Naive thymus-derived CD8-positive, alpha-beta T cell (primary cell): Measurements from ENCODE around the gene IFIT2. TPM values are rescaled to one million over a fixed set of nuclear protein-coding genes. Genes with fewer than 3 reads are reported as not detected.
"Not testable (repeated sequence)": the region's sequence is repeated elsewhere in the genome, so short reads cannot be mapped to it uniquely, and the experiment has no call there.

Experiments
- ATAC-seq, 2 donors: fragments of 150-1000 bp; cut with Tn5 transposase in 1 of 2; sonication (Bioruptor Pico), chemical (Tn5 transposase) in 1 of 2; 1 replicate in 1 of 2; 2 replicates in 1 of 2; pipeline ENCODE4 v1.10.0; 2021; ENCODE audit warnings: mild to moderate bottlenecking in 2 of 2, moderate library complexity in 2 of 2
- POLR2A ChIA-PET: fragments of 350-600 bp; sonication (Branson Sonifier 250); formaldehyde crosslinking; loops from one replicate; lab custom pipeline; 2021; ENCODE audit warnings: antibody characterized with exemption; lab: Charles Lee
- DNase-seq, 10 donors: peaks; one replicate each; pipeline versions ENCODE4 v3.0.0 to v3.0.0-alpha.2; 2020 to 2022
- H3K27ac Mint-ChIP-seq, 10 donors: one replicate each; pipeline ENCODE4 v1.8.0; 2020 to 2022; ENCODE audit warnings: mild to moderate bottlenecking in 10 of 10, mixed read lengths in 10 of 10, moderate library complexity in 4 of 10, inconsistent platforms in 1 of 10
- H3K27me3 Mint-ChIP-seq, 5 donors: one replicate each; pipeline ENCODE4 v1.8.0; 2021 to 2022; ENCODE audit warnings: mixed read lengths in 5 of 5
- H3K36me3 Mint-ChIP-seq, 3 donors: one replicate each; pipeline ENCODE4 v1.8.0; 2020 to 2022; ENCODE audit warnings: mixed read lengths in 3 of 3, mild to moderate bottlenecking in 2 of 3, inconsistent platforms in 1 of 3
- H3K4me1 Mint-ChIP-seq, 4 donors: one replicate each; pipeline ENCODE4 v1.8.0; 2021 to 2022; ENCODE audit warnings: mixed read lengths in 4 of 4
- H3K4me3 Mint-ChIP-seq, 10 donors: one replicate each; pipeline ENCODE4 v1.8.0; 2020 to 2022; ENCODE audit warnings: mild to moderate bottlenecking in 10 of 10, mixed read lengths in 10 of 10, moderate library complexity in 6 of 10, inconsistent platforms in 1 of 10
- H3K9me3 Mint-ChIP-seq, 9 donors: one replicate each; pipeline ENCODE4 v1.8.0; 2020 to 2022; ENCODE audit warnings: mixed read lengths in 9 of 9, mild to moderate bottlenecking in 3 of 9, inconsistent platforms in 1 of 9, moderate library complexity in 1 of 9
- polyA plus RNA-seq, 3 donors: library from polyadenylated mRNA; unstranded; fragments of 300-500 nt; fragmentation: Illumina TruSeq; gene quantifications; one replicate each; pipeline ENCODE4 v1.2.3, GENCODE V29; 2021
- total RNA-seq, 8 experiments: library from RNA in 2 of 8; stranded (reverse) in 2 of 8; gene quantifications; one replicate each; pipeline ENCODE4 v1.2.3 and lab custom pipeline; 2021 to 2026

IFIT2 gene
- total and polyA plus RNA-seq, 5 experiments from 2014 or later = 3.7 to 7.0 (median 5.7) TPM

GRCh38 chr10:89283025-89283935, 18.6 kb upstream of the IFIT2 start:
- Mint-ChIP-seq H3K4me1 (peaks cover 0 to 3% (median 0%) of the 10 kb centered on the region in 4 donors), H3K27ac (no peak overlapping the region), H3K4me3 (no peak overlapping the region), H3K9me3 (no peaks in the 10 kb centered on the region), H3K36me3 (no peaks in the 10 kb centered on the region), H3K27me3 (peaks cover 0 to 4% (median 3%) of the 10 kb centered on the region in 5 donors)
- POLR2A ChIA-PET = no interaction called here
- DNase-seq (no peak), ATAC-seq (no peak)

GRCh38 chr10:89283936-89284475, 17.8 kb upstream of the IFIT2 start:
- POLR2A ChIA-PET = no interaction called here
- H3K27ac Mint-ChIP-seq = no peak overlapping the region
- no peaks in the 10 kb centered on the region for H3K9me3 Mint-ChIP-seq
- peaks cover 0 to 4% (median 3%) of the 10 kb centered on the region in 5 donors for H3K27me3 Mint-ChIP-seq
- DNase-seq = no peak
- peaks cover 0 to 3% (median 0%) of the 10 kb centered on the region in 4 donors for H3K4me1 Mint-ChIP-seq
- no peak overlapping the region for H3K4me3 Mint-ChIP-seq
- H3K36me3 Mint-ChIP-seq = no peaks in the 10 kb centered on the region
- ATAC-seq = no peak

- H3K27ac Mint-ChIP-seq, H3K4me1 Mint-ChIP-seq, POLR2A ChIA-PET, H3K36me3 Mint-ChIP-seq, DNase-seq, H3K4me3 Mint-ChIP-seq, ATAC-seq, H3K27me3 Mint-ChIP-seq, H3K9me3 Mint-ChIP-seq: not testable (repeated sequence)
Observed at GRCh38 chr10:89284711-89285110, 17.1 kb upstream of the IFIT2 start.

- DNase-seq, H3K36me3 Mint-ChIP-seq, H3K4me1 Mint-ChIP-seq, ATAC-seq, H3K27me3 Mint-ChIP-seq, POLR2A ChIA-PET, H3K4me3 Mint-ChIP-seq, H3K9me3 Mint-ChIP-seq: not testable (repeated sequence)
- H3K27ac Mint-ChIP-seq = peak overlapping the region in 1 of 10 donors; percentile 79
Observed at GRCh38 chr10:89285303-89285702, 16.5 kb upstream of the IFIT2 start.

GRCh38 chr10:89294721-89295239, 7.1 kb upstream of the IFIT2 start:
- no peak overlapping the region for H3K4me3 Mint-ChIP-seq
- peaks cover 0 to 38% (median 2%) of the 10 kb centered on the region in 4 donors for H3K4me1 Mint-ChIP-seq
- peaks cover 0 to 12% (median 5%) of the 10 kb centered on the region in 9 donors for H3K9me3 Mint-ChIP-seq
- no peaks in the 10 kb centered on the region for H3K27me3 Mint-ChIP-seq
- POLR2A ChIA-PET = no interaction called here
- DNase-seq = no peak
- no peak overlapping the region for H3K27ac Mint-ChIP-seq
- H3K36me3 Mint-ChIP-seq = peaks cover 0 to 11% (median 7%) of the 10 kb centered on the region in 3 donors
- no peak for ATAC-seq

GRCh38 chr10:89295597-89295996, 6.2 kb upstream of the IFIT2 start:
- H3K9me3 Mint-ChIP-seq = peaks cover 0 to 12% (median 5%) of the 10 kb centered on the region in 9 donors
- ATAC-seq = no peak
- H3K27ac Mint-ChIP-seq = no peak overlapping the region
- no peaks in the 10 kb centered on the region for H3K27me3 Mint-ChIP-seq
- DNase-seq = no peak
- POLR2A ChIA-PET = no interaction called here
- H3K36me3 Mint-ChIP-seq = peaks cover 0 to 11% (median 7%) of the 10 kb centered on the region in 3 donors
- H3K4me3 Mint-ChIP-seq = no peak overlapping the region
- H3K4me1 Mint-ChIP-seq = peaks cover 0 to 41% (median 3%) of the 10 kb centered on the region in 4 donors

GRCh38 chr10:89296220-89296648, 5.6 kb upstream of the IFIT2 start:
- Mint-ChIP-seq H3K36me3 (peaks cover 0 to 11% (median 7%) of the 10 kb centered on the region in 3 donors), H3K9me3 (peaks cover 0 to 12% (median 5%) of the 10 kb centered on the region in 9 donors), H3K27ac (peak overlapping the region in 2 of 10 donors; percentile 46 to 73), H3K4me3 (peak overlapping the region in 1 of 10 donors; percentile 34), H3K27me3 (no peaks in the 10 kb centered on the region), H3K4me1 (peaks cover 5 to 45% (median 8%) of the 10 kb centered on the region in 4 donors)
- no peak for DNase-seq
- POLR2A ChIA-PET = no interaction called here
- ATAC-seq = no peak

- no peak for DNase-seq
- H3K27ac Mint-ChIP-seq = peak overlapping the region in 2 of 10 donors; percentile 73
- no peaks in the 10 kb centered on the region for H3K27me3 Mint-ChIP-seq
- peaks cover 0 to 12% (median 5%) of the 10 kb centered on the region in 9 donors for H3K9me3 Mint-ChIP-seq
- peaks cover 7 to 49% (median 13%) of the 10 kb centered on the region in 4 donors for H3K4me1 Mint-ChIP-seq
- ATAC-seq = no peak
- no peak overlapping the region for H3K4me3 Mint-ChIP-seq
- peaks cover 0 to 9% (median 7%) of the 10 kb centered on the region in 3 donors for H3K36me3 Mint-ChIP-seq
- POLR2A ChIA-PET = no interaction called here
Observed at GRCh38 chr10:89297356-89297755, 4.5 kb upstream of the IFIT2 start.

GRCh38 chr10:89297791-89298190, 4.1 kb upstream of the IFIT2 start:
- POLR2A ChIA-PET = no interaction called here

GRCh38 chr10:89299031-89299430, 2.8 kb upstream of the IFIT2 start:
- POLR2A ChIA-PET = no interaction called here
- Mint-ChIP-seq H3K36me3 (peaks cover 0 to 14% (median 7%) of the 10 kb centered on the region in 3 donors), H3K9me3 (peaks cover 0 to 15% (median 7%) of the 10 kb centered on the region in 9 donors), H3K4me1 (peaks cover 16 to 58% (median 28%) of the 10 kb centered on the region in 4 donors), H3K4me3 (no peak overlapping the region), H3K27me3 (no peaks in the 10 kb centered on the region), H3K27ac (peak overlapping the region in 4 of 10 donors; percentile 0 to 95 (median 2))
- no peak for ATAC-seq
- no peak for DNase-seq

More at GRCh38 chr10:89297791-89298190, 4.1 kb upstream of the IFIT2 start:
- peak overlapping the region in 1 of 10 donors; percentile 73 for H3K27ac Mint-ChIP-seq
- peaks cover 0 to 12% (median 5%) of the 10 kb centered on the region in 9 donors for H3K9me3 Mint-ChIP-seq
- H3K36me3 Mint-ChIP-seq = peaks cover 0 to 9% (median 7%) of the 10 kb centered on the region in 3 donors
- ATAC-seq (no peak), DNase-seq (no peak)
- no peaks in the 10 kb centered on the region for H3K27me3 Mint-ChIP-seq
- peaks cover 10 to 53% (median 17%) of the 10 kb centered on the region in 4 donors for H3K4me1 Mint-ChIP-seq
- H3K4me3 Mint-ChIP-seq = no peak overlapping the region

- ATAC-seq = peak; percentile 52 to 54
- Mint-ChIP-seq H3K27ac (peak overlapping the region; percentile 90 to 99 (median 97)), H3K9me3 (peaks cover 3 to 37% (median 13%) of the 10 kb centered on the region in 9 donors), H3K4me1 (peaks cover 19 to 59% (median 33%) of the 10 kb centered on the region in 4 donors), H3K4me3 (peak overlapping the region; percentile 88 to 97 (median 94)), H3K27me3 (no peaks in the 10 kb centered on the region), H3K36me3 (peaks cover 17 to 35% (median 19%) of the 10 kb centered on the region in 3 donors)
- DNase-seq = peak in 1 of 10 donors; percentile 17
- POLR2A ChIA-PET = interaction anchor here (0.8 to 2.1 kb wide), 8 partner anchors 9 to 118 kb away, joined by 3 to 15 read pairs (median 5); partner anchors contain the start of genes IFIT1, IFIT3, IFIT5 and LIPA
Observed at GRCh38 chr10:89301232-89301631, 614 bp upstream of the IFIT2 start.

GRCh38 chr10:89302625-89303024, 779 bp downstream of the IFIT2 start:
- Mint-ChIP-seq H3K9me3 (peaks cover 3 to 51% (median 22%) of the 10 kb centered on the region in 9 donors), H3K27ac (peak overlapping the region; percentile 90 to 99 (median 97)), H3K4me1 (peaks cover 19 to 53% (median 33%) of the 10 kb centered on the region in 4 donors), H3K36me3 (peaks cover 31 to 49% (median 31%) of the 10 kb centered on the region in 3 donors), H3K4me3 (peak overlapping the region; percentile 88 to 97 (median 94)), H3K27me3 (no peaks in the 10 kb centered on the region)
- POLR2A ChIA-PET = interaction anchor here (1.3 to 2.1 kb wide), 4 partner anchors 51 to 113 kb away, joined by 4 to 15 read pairs (median 10); partner anchors contain the start of genes IFIT1, IFIT5 and LIPA
- peak in 1 of 10 donors; percentile 1 for DNase-seq
- no peak for ATAC-seq
